Measurements from ENCODE around the gene TXNRD1. TPM values are rescaled to one million over a fixed set of nuclear protein-coding genes. Genes with fewer than 3 reads are reported as not detected.

Gene TXNRD1
- total and polyA plus RNA-seq, 11 donors, result 26.6 to 384 (median 90.8) TPM

DNA sequence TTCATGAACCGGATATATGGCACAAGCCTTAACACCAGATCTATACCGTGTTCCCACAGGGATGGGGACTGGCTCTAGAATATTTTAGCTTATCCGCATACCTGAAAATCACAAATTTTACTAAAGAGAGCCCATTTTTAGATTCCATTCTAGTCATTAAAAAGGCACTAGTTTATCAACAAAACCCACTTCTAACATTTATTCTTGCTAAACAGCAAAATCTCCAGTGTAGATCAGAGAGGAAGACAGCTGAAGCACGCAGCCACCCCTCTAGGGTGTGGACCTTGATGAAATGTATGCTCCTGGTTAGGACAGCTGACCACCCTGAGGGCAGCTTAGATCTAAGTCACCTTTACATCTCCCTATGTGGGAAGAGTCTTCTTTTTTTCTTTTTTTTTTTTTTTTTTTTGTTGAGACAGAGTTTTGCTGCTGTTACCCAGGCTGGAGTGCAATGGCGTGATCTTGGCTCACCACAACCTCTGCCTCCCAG, 150.4 kb downstream of the TXNRD1 start:
- Histone ChIP-seq H3K27me3 (no peaks in the 10 kb centered on the region), H3K4me1 (peaks cover 0 to 7% (median 0%) of the 10 kb centered on the region in 12 donors), H3K27ac (no peak overlapping the region), H3K36me3 (no peaks in the 10 kb centered on the region), H3K9me3 (peaks cover 0 to 12% (median 7%) of the 10 kb centered on the region in 12 donors), H3K4me3 (no peak overlapping the region)
- no peak for ATAC-seq
- TF ChIP-seq, protein P1, sequence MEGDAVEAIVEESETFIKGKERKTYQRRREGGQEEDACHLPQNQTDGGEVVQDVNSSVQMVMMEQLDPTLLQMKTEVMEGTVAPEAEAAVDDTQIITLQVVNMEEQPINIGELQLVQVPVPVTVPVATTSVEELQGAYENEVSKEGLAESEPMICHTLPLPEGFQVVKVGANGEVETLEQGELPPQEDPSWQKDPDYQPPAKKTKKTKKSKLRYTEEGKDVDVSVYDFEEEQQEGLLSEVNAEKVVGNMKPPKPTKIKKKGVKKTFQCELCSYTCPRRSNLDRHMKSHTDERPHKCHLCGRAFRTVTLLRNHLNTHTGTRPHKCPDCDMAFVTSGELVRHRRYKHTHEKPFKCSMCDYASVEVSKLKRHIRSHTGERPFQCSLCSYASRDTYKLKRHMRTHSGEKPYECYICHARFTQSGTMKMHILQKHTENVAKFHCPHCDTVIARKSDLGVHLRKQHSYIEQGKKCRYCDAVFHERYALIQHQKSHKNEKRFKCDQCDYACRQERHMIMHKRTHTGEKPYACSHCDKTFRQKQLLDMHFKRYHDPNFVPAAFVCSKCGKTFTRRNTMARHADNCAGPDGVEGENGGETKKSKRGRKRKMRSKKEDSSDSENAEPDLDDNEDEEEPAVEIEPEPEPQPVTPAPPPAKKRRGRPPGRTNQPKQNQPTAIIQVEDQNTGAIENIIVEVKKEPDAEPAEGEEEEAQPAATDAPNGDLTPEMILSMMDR (IDR thresholded peaks at IDR 0.05), result no peak
- TF ChIP-seq POLR2A (IDR thresholded peaks at IDR 0.05), result no peak
- WGBS, 4 donors, result 97 to 98% (median 97%) methylated on average over 5 of the region's 5 CpGs
- no peak for DNase-seq
- intact Hi-C loops (cut with DNase I), result no loop called here

GRCh38 chr12:104369708-104370107, 154.1 kb downstream of the TXNRD1 start:
- DNase-seq, result no peak
- Histone ChIP-seq H3K4me1 (peaks cover 0 to 7% (median 0%) of the 10 kb centered on the region in 12 donors), H3K9me3 (peaks cover 0 to 17% (median 7%) of the 10 kb centered on the region in 12 donors), H3K36me3 (no peaks in the 10 kb centered on the region), H3K4me3 (no peak overlapping the region), H3K27me3 (no peaks in the 10 kb centered on the region), H3K27ac (no peak overlapping the region)
- TF ChIP-seq, protein P1 (IDR thresholded peaks at IDR 0.05), result no peak
- TF ChIP-seq POLR2A (IDR thresholded peaks at IDR 0.05), result no peak
- no peak for ATAC-seq
- WGBS, 4 donors, result 72 to 96% (median 93%) methylated on average over 2 of the region's 2 CpGs
- intact Hi-C loops (cut with DNase I), result no loop called here

- H3K4me3 ChIP-seq, result no peak overlapping the region
- no peaks in the 10 kb centered on the region for H3K36me3 ChIP-seq
- no peaks in the 10 kb centered on the region for H3K27me3 ChIP-seq
- WGBS, 4 donors, result 66 to 69% (median 68%) methylated on average over 15 of the region's 15 CpGs
- no peak for DNase-seq
- peaks cover 0 to 7% (median 0%) of the 10 kb centered on the region in 12 donors for H3K4me1 ChIP-seq
- H3K9me3 ChIP-seq, result peaks cover 0 to 17% (median 7%) of the 10 kb centered on the region in 12 donors
- TF ChIP-seq POLR2A (IDR thresholded peaks at IDR 0.05), result no peak
- TF ChIP-seq, protein P1 (IDR thresholded peaks at IDR 0.05), result no peak
- intact Hi-C loops (cut with DNase I), result no loop called here
- no peak for ATAC-seq
- no peak overlapping the region for H3K27ac ChIP-seq
These were observed 155.7 kb downstream of the TXNRD1 start for GRCh38 chr12:104371043-104371870.

DNA sequence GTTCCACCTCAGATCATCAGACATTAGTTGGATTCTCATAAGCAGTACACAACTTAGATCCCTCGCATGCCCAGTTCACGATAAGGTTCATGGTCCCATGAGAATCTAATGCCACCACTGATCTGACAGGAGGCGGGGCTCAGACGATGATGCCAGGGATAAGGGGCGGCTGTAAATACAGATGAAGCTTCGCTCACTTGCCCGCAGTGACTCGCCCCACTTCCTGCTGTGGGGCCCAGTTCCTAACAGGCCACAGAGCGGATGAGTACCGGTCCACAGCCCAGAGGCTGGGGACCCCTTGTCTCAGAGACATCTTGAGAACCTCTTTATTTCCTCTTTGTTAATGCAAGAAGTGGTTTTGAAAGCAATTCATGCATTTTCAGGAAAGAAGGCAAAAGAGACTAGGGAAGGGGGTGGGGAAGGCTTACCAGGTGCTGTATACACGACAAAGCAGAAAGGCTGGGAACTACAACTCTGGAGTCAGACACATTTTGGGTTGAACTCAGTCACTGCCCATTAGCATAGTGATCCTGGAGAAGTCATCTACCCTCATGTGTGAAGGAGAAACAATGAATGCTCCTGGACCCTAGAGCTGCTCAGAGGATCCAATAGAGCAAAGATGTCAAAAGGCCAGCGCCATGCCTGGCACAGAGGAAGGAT, 156.6 kb downstream of the TXNRD1 start:
- TF ChIP-seq POLR2A (IDR thresholded peaks at IDR 0.05), result no peak
- TF ChIP-seq, protein P1 (IDR thresholded peaks at IDR 0.05), result no peak
- no peak overlapping the region for H3K4me3 ChIP-seq
- WGBS, 4 donors, result 76 to 90% (median 82%) methylated on average over 12 of the region's 12 CpGs
- peaks cover 0 to 17% (median 7%) of the 10 kb centered on the region in 12 donors for H3K9me3 ChIP-seq
- DNase-seq (peak in 1 of 5 donors; percentile 33), ATAC-seq (no peak)
- intact Hi-C loops (cut with DNase I), result no loop called here
- no peaks in the 10 kb centered on the region for H3K27me3 ChIP-seq
- H3K4me1 ChIP-seq, result peaks cover 0 to 7% (median 0%) of the 10 kb centered on the region in 12 donors
- H3K36me3 ChIP-seq, result no peaks in the 10 kb centered on the region
- no peak overlapping the region for H3K27ac ChIP-seq
